Stimulated activated CD8-positive, alpha-beta memory T cell treated with anti-CD3 and anti-CD28 coated beads, Interleukin-12 subunit alpha, Interleukin-12 subunit beta, amount 100 ng/mL, for 24 hours (primary cell): ENCODE data around the gene RBM28.
"Not testable (repeated sequence)": the region's sequence is repeated elsewhere in the genome, so short reads cannot be mapped to it uniquely, and the experiment has no call there.

Source experiments
- DNase-seq: peaks from one replicate; pipeline ENCODE4 v3.0.0-alpha.2; 2020; ENCODE audit errors: extremely low read depth

Gene RBM28

DNA sequence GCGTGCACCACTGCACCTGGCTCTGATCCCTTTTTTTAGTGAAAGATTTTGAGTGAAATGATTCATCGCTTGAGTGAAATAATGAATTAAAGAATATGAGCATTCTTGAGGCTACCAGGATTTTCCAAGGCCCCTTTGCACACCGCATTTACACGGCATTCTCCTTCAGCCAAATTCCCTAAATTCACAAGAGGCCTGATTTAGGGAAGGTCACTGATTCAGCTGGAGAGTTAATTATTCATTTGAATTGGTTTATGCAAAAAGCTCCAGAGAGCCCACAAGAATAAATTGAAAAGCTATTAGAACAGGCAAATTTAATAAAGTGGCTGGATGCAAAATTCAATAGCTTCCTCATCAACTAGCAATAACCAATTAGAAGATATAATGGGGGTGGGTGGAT, 56.2 kb downstream of the RBM28 start:
- DNase-seq: no peak

DNA sequence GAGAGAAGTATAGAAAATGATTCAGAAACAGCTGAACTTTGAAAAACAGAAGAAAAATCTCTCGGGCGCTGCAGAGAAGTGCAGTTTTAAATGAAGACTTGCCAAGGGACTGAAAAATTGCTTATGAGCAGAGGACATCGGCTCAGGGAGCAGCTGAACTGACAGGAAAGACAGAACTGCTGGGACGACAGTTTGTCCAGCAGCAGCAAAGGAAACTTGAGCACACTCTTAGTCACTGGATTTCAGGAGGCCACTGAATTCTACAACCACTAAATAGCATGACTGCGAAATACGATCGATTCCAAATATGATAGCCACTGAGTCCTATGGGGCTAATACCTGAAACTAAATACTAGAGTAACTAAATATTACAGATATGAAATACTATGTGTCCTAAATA, 59.6 kb downstream of the RBM28 start:
- DNase-seq: no peak

DNA sequence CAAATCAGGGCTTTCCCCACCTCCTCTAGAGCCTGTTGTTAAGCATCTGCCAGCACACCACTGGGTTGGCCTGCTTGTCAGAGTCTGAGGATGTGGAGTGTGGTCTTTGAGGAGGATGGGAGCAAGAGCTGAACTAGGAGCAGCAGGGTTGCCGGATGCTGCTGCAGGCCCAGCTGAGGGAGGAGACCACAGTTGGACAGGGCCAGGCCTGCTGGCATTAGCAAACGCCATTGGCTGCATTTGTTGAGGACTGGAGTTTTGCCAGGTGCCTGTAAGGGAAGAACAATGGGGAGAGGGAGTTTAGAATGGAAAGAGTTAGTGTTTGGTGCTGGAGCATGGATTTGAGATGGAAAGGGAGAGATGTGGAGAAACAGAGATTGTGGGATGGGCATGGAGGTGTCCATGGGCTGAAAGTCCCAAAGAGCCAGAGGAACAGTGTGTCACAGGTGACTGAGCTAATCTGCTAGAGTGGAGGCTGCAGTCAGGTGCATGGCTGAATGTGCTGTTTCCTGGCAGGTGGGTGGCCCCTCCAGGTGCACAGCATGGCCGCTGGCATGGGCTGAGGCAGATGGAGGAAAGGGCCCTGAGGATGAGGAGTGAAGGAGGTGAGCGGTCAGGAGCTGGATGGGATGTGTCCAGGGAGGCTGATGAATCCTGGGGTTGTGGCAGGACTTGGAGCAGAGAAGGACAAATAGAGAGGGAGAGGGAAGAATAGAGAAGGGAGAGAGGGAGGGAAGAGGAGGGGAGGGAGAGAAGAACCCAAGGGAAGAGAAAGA, 61.9 kb downstream of the RBM28 start:
- no peak for DNase-seq

DNA sequence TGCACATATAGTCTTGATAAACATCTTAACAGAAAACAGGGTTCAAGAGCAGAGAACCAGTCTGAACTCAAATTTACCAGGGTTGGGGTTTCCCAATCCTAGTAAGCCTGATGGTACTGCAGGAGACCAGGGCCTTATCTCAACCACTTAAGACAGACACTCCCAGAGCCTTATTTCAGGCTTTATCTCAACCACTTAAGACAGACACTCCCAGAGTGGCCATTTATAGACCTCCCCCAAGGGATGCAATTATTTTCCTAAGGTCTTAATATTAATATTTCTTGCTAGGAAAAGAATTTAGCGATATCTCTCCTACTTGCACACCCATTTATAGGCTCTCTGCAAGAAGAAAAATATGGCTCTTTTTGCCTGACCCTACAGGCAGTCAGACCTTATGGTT, 63.3 kb downstream of the RBM28 start:
- DNase-seq: not testable (repeated sequence)

DNA sequence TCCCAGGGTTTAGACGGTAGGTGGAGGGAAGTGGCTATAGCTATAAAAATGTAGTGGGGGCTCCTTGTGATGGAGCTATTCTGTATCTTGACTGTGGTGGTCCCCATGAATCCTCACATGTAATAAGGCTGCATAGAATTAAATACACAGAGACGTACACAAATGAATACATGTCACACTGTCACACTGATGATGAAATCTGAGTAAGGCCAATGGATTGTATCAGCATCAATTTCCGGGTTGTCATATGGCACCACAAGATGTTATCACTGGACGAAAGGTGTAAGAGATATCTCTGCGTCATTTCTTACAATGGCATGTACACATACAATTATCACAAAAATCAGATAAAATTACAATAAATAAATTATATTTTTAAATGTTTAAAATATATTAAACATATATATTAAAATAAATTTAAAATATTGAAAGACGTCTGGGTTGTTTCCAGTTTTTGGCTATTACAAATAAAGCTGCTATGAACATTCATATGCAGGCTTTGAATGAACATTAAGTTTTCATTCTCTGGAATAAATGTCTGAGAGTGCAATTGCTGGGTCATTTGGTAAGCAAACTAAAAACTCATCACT, 64.5 kb downstream of the RBM28 start:
- DNase-seq: no peak

DNA sequence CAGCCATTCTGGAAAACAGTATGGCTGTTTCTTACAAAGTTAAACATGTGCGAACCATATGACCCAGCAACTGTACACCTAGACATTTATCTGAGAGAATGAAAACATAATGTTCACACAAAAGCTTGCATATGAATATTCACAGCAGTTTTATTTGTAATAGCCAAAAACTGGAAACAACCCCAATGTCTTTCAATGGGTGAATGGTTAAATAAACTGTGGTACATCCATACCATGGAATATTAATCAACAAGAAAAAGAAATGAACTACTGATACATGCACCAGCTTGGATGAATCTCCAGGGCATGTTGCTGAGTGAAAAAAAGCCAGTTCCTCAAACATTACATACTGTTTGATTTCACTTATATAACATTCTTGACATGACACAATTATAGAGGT, 65.3 kb downstream of the RBM28 start:
- DNase-seq: no peak

DNA sequence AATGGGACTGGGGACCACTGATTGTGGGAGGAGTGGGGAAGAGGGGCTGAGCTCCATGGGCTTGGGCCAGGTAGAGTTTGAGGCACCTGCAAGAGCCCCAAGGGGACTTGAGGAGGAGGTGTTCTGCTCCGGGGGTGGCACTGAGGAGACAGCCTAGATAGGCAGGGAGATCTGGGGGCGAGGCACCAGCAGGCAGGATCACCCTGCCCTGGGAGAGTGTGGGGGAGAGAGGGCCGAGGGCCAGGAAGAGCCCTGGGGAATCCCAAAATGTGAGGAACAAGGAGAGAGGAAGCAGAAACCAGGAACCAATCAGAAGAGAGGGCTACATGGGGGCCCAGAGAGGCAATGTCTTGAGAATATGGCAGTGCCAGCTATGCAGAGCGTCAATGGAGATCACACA, 68.0 kb downstream of the RBM28 start:
- no peak for DNase-seq

DNA sequence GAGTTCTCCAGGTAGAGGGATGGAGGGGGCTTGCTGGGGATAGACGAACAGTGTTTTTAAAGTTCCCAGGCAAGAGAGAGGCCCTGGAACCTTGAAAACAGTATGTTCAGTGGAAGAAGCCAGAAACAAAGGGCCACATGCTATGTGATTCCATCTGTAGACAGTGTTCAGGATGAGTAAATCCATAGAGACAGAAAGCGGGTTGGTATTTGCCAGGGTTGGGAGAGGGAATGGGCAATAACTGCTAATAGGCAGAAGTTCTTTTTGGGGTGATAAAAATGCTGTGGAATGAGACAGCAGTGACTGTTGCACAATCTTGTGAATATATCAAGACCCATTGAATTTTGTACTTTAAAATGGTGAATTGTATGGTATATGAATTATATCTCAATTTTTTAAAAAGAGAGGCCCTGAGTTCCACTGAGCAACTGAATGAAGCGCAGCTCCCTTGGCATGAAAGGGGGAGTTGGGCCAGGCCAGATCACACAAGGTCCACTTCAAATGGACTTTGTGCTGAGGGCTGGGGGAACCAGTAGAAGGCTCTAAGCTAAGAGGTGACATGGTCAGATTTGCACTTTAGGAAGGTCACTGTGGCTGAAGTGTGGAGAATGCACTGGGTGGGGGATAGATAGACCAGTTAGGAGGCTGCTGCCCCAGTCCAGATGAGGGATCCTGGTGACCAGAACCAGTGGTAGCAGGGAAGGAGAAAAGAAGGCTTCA, 68.7 kb downstream of the RBM28 start:
- no peak for DNase-seq

DNA sequence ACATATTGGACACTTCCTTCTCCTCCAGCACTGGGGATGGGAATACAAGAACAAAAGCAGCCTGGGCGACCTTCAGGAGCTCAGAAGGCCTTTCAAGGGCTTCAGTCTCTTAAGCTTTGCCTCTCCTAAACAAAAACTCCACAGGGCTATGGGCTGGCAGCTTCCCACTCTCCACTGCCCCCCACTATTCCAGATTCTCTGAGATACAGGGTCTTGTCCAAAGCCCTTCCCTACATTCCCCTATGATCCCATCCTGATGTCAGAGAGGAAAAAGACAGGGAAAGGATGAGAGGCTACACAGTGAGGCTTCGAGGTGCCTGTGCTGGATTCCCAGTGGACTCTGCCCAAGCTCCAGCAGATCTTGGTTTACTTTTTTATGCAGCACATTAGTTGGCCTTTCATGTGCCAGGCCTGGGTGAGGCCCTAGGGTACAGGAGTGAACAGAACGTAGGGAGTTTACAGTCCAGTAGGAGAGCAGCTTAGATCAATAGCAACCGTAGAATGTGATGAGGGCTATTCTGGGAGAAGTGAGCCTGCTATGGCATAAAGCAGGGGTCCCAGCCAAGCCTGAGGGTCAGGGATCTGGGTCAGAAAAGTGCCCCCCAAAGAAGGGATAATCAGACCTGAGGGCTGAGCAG, 69.3 kb downstream of the RBM28 start:
- DNase-seq: no peak

DNA sequence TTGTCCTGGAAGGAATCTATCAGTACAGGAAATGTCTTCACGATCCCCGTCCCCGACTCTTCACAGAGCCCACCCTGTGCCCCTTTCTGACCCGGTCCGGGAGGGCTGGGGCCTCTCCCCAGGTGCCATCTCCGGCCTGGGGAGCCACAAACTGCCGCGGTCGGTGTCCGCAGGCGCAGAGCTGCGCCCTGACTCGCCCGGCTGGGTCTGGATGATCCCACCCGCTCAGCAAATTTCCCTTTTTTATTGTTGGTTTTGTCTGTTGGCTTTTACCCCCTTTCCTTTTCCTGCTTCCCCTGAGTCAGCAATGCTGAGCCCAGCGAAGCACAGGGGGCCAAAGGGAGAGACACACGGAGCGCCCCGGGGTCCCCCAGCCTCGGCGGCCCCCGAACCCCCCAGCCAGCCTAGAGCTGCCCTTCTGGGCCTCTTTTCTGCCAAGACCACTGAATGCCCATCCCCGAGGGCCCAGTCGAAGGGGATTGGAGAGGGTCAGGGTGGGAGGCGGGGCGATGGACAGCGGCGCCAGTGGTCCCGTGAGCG, 71.7 kb downstream of the RBM28 start:
- DNase-seq: no peak

DNA sequence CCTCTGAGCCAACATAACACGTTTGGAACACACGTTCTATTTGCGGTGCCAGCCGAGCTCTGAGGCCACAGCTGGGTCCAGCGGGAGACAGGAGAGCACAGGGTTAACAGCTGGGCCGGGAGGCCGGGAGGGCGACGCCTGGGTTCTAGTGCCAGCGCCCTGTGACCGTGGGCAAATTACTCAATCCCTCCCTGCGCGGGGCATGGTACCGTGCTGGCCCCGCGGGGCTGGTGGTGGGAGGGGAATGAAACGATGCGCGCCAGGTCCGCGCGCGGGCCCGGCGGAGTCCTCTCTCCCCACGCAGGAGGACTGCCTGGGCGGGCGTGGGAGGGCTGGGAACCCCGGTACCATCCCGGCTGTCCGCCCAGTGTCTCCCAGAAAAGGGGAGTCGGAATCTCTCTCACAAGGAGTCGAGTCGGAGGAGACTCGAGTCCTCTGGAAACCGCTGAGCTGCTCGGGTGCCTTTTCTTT, 72.2 kb downstream of the RBM28 start:
- DNase-seq: no peak

DNA sequence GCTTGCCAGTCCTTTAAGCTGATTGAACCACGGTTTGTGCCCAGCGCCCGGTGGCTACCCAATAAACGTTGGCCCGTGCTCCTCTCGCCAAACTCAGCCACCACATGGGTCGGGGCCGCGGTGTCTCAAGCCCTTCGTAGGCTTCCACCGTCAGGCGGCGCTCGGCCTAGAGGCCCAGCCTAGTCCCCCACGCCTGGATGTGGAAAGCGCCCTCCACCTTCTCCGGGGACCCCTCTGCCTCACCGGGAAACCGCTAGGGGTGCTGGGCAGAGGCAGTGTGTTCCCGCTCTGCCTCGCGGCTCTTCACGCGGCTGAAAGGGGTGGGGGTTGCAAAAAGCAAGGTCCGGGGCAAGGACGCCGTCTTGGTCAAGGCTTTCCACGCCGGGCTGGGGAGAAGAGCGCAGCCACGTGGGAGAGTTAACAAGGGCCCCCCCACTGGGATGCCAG, 72.9 kb downstream of the RBM28 start:
- DNase-seq: no peak

DNA sequence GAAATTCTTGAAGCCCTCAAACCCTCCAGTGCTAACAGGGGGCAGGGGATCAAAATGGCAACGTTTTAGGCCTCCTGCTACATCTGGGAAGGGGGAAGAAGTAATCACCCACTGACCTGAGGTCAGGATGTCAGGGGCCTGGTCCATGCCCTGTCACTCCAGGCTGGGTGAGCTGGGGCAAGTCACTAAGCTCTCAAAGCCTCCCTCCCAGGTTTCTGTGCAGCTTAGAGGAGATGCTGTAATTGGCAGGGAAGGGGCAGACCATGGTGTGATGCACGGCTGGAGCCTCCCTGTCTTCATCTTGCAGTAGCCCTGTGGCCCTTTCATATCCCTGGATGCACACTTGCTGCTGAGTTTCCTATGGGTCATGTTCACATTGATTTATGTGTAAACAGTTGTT, 75.5 kb downstream of the RBM28 start:
- DNase-seq: no peak

DNA sequence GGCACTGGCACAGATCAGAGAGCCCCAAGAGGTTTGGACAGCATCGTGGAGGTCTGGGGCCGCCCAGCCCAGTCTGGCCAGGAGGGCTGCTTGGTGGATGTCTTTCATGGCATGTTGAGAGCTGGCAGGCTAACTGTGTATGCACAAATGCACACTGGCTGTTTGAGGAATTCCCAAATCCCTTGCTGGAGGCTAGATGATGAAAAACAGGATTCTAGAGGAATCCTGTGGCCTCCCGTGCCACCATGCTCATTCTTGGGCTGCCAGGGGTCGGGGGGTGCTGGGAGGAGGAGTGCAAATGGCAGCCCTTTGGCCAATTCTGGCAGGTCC, 76.1 kb downstream of the RBM28 start:
- no peak for DNase-seq

DNA sequence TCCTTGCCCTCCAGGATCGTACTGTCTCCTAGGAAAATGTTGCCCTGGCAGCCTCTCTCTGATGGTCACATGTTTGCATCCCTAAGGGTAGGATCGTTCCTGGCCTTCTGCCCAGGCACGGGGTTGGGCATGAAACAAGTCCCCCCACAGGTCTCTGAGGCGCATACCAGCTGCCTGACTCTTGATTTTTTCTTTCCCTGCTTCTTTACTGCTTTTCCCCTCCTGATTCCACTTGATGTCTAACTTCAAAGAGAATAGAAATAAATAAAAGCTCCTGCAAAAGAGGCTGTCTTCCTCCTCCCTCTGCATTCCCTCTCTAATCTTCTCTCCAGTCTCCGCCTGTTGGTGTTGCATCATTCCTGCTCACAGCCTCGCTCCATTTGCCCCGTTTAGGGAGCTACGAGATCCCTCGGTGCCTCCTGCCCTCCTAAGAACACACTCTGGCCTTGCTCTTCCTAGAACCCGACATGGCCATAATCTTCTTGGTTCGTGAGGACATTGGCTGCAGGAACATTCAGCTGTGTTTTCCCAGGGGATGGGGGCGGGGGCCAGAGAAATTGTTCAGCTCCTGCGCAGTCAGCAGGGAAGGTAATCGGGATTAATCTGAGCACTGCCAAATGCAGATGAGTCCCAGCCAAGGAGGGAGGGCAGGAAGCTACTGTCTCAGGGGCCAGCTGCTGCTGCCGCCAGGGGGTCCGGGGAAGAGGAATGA, 76.7 kb downstream of the RBM28 start:
- DNase-seq: no peak

DNA sequence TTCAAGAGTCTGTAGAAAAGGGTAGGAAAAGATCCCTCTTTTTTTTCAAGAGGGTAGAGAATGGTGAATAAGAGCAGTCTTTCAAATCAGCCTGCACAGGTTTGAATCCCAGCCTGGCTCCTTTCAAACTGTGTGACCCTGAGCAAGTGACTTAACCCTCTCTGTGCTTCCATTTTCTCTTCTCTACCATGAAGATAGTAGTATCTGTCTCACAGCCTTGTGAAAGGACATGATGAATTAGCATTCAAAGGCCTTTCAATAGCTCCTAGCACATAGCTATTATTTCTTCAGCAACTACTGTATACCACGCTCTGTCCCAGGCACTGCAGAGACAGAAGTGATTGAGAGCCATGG, 77.2 kb downstream of the RBM28 start:
- no peak for DNase-seq

DNA sequence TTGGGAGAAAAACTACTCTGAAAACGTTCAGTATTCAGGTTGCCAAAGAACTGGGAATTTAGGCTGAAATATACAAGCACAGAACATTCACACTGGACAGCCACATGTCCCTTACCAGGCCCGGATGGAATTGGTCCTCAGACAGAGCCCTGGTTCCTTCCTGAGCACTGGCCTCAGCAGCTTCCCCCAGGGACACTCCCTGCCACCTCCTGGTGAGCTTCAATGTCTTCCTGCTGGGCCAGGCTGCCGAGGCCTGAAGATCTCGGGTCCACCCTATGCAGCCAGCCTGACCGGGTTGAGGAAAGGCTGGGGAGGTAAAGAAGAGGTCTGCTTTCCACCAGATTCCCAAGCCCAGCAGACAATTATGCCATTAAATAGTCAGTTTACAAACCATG, 77.8 kb downstream of the RBM28 start:
- no peak for DNase-seq

DNA sequence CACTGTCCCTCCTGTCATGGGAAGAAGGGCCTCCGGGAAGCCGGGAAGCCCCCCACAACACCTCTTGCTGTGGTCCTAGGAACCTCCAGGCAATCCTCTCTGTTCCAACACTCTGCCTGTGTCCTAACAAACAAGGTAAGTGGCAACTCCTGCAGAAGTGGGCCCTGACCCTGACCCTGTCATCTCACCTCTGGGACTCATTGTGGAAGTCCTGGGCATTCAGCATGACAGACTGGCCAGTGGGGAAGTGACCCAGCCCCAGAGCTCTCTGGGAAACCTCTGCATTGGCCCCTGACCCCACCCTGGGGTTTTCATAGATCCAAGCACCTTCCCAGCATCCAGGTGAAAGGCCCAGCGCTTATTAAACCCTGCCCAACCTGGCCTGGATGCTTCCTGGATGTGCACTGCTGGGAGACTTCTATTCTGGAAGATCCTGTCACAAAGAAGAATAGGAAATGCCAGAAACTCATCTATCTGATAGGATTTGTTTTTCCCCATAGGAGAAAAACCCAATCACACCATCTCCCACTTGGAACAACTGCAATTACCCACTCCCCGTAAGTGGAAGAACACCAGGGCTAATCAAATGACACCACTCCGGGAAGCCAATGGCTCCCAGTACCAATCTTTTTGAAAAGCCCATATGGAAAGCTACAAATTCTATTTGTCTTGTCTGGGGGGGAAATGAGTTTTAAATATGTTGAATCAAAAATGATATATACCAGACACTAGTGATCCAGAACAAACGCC, 78.4 kb downstream of the RBM28 start:
- DNase-seq: no peak

DNA sequence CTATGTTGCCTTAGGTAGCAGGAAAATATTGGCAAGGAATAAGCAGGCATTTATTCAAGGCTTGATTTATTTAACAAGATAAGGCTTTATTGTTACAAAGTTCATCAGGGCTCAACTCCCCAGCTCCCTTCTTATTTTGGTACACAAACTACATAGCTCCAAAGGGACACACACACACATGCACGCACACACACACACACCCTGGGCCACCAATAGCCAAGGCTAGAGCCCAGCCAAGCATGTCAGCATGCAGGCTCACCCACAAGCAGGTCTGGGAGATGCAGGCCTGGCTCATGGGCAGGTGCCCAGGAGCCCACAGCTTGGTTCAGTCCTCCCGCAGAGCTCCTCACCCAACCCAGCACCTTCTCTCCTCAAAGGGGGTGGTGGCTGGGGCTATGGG, 79.2 kb downstream of the RBM28 start:
- DNase-seq: no peak

DNA sequence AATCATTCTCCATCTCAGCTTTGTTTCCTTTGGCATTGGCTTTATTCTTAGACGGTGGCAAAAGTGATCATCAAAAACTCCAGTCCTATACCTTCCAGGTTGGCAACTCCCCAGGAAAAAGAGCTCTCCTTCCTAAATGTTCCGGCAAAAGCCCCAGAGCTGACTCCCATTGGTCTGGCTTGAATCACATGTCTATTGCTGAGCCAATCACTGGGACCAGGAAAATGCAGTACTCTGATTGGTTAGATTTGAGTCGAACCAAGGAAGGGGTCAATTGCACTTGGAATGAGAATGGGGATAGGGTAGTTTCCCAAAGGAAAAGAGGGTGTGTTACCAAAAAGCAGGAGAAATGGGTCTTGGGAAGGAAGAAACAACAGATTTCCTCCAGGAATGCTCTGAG, 80.3 kb downstream of the RBM28 start:
- no peak for DNase-seq
